Endothelial cell of umbilical vein (primary cell): ENCODE results near the gene SELENBP1. TPM values are rescaled to one million over a fixed set of nuclear protein-coding genes. Genes with fewer than 3 reads are reported as not detected.

Source experiments
- BruUV-seq: library from RNA; stranded (reverse); fragments of 400-500 nt; replicated peaks from 2 replicates; lab custom pipeline; 2021; lab: Mats Ljungman, UMichigan
- CTCF ChIA-PET: fragments of 300-600, 350-600 bp; sonication (Branson Sonifier 250); formaldehyde crosslinking; loops from one replicate; lab custom pipeline; 2021; ENCODE audit warnings: antibody characterized with exemption, inconsistent platforms; lab: Charles Lee
- POLR2A ChIA-PET: fragments of 300-600, 350-600 bp; sonication (Branson Sonifier 250); formaldehyde crosslinking; loops from one replicate; lab custom pipeline; 2021; ENCODE audit warnings: antibody characterized with exemption, inconsistent platforms; lab: Charles Lee
- DNase-seq: peaks from one replicate; pipeline ENCODE4 v3.0.0-alpha.2; 2011; ENCODE audit warnings: low read depth, low spot score
- FAIRE-seq: peaks from 2 replicates; lab custom pipeline; 2011; peaks lifted over from hg19 to GRCh38; lab: Jason Lieb, UNC
- H2AFZ ChIP-seq: 2 replicates; pipeline ENCODE4 v1.6.0; 2012; ENCODE audit warnings: low read depth, low read length, control low read depth, inconsistent platforms
- H3K27ac ChIP-seq: 2 replicates; pipeline ENCODE4 v1.5.1; 2011; ENCODE audit warnings: low read depth, mild to moderate bottlenecking, control low read depth, low read length, moderate library complexity; ENCODE audit not compliant: insufficient read depth
- H3K27me3 ChIP-seq, 2 experiments: 2 replicates each; pipeline versions ENCODE4 v1.6.0 to v1.6.1; 2011; ENCODE audit warnings: low read length in 2 of 2, mixed read lengths in 1 of 2; ENCODE audit not compliant: control insufficient read depth in 2 of 2, insufficient read depth in 2 of 2
- H3K36me3 ChIP-seq, 2 experiments: 2 replicates in 1 of 2; 3 replicates in 1 of 2; pipeline ENCODE4 v1.5.1; 2011; ENCODE audit warnings: low read length in 2 of 2, mild to moderate bottlenecking in 1 of 2, moderate library complexity in 1 of 2; ENCODE audit not compliant: control insufficient read depth in 2 of 2, insufficient read depth in 2 of 2; ENCODE audit errors: extremely low read depth in 1 of 2
- H3K4me1 ChIP-seq: 3 replicates; pipeline ENCODE4 v1.5.1; 2011; ENCODE audit warnings: mild to moderate bottlenecking, low read length; ENCODE audit not compliant: control insufficient read depth, insufficient read depth; ENCODE audit errors: extremely low read depth
- H3K4me2 ChIP-seq: 2 replicates; pipeline ENCODE4 v1.6.1; 2011; ENCODE audit warnings: low read length, control low read depth, mixed read lengths; ENCODE audit not compliant: insufficient read depth
- H3K4me3 ChIP-seq, 3 experiments: fragments of 200-600 bp in 1 of 3; sonication (generic), shearing (Covaris generic) in 1 of 3; replicated peaks in 1 of 3; 2 replicates each; pipeline ENCODE4 v1.5.1; 2011 to 2016; ENCODE audit warnings: control low read depth in 3 of 3, low read length in 3 of 3, mild to moderate bottlenecking in 2 of 3, inconsistent platforms in 1 of 3, low read depth in 1 of 3, moderate library complexity in 1 of 3; ENCODE audit not compliant: insufficient read depth in 1 of 3
- H3K79me2 ChIP-seq: 2 replicates; pipeline ENCODE4 v1.6.0; 2012; ENCODE audit warnings: low read length, inconsistent platforms; ENCODE audit not compliant: control insufficient read depth, insufficient read depth
- H3K9ac ChIP-seq: replicated peaks from 2 replicates; pipeline ENCODE3; 2011; ENCODE audit warnings: low read length, control low read depth; ENCODE audit not compliant: insufficient read depth; ENCODE audit errors: extremely low read depth
- H3K9me1 ChIP-seq: replicated peaks from 3 replicates; pipeline ENCODE4 v1.6.0; 2011; ENCODE audit warnings: mild to moderate bottlenecking, low read length; ENCODE audit not compliant: control insufficient read depth, insufficient read depth; ENCODE audit errors: extremely low read depth
- H3K9me3 ChIP-seq: replicated peaks from 2 replicates; pipeline ENCODE4 v1.5.1; 2012; ENCODE audit warnings: low read length, inconsistent platforms; ENCODE audit not compliant: control insufficient read depth, insufficient read depth
- H4K20me1 ChIP-seq: replicated peaks from 2 replicates; pipeline ENCODE3; 2011; ENCODE audit warnings: mild to moderate bottlenecking, low read length; ENCODE audit not compliant: control insufficient read depth, insufficient read depth; ENCODE audit errors: extremely low read depth
- CTCF ChIP-seq, 2 donors: IDR thresholded peaks; 1 replicate in 1 of 2; 2 replicates in 1 of 2; pipeline ENCODE4 v1.5.1; 2011; ENCODE audit warnings: low read length in 2 of 2, mild to moderate bottlenecking in 2 of 2, moderate library complexity in 2 of 2, control low read depth in 1 of 2, inconsistent platforms in 1 of 2, low read depth in 1 of 2; ENCODE audit not compliant: insufficient read depth in 1 of 2; ENCODE audit errors: extremely low read depth in 1 of 2
- EZH2 ChIP-seq: IDR thresholded peaks from 2 replicates; pipeline ENCODE4 v1.6.1; 2012; ENCODE audit warnings: borderline replicate concordance, low read depth, mild to moderate bottlenecking, moderate library complexity, low read length, inconsistent platforms; ENCODE audit not compliant: severe bottlenecking
- FOS ChIP-seq: IDR thresholded peaks from 2 replicates; pipeline ENCODE4 v1.6.1; 2011; ENCODE audit warnings: mild to moderate bottlenecking, low read length, moderate library complexity, borderline replicate concordance; ENCODE audit not compliant: insufficient read depth
- JUN ChIP-seq: IDR thresholded peaks from 2 replicates; pipeline ENCODE4 v1.6.1; 2011; ENCODE audit warnings: borderline replicate concordance, low read depth; ENCODE audit not compliant: insufficient read length, insufficient read depth
- MYC ChIP-seq: IDR thresholded peaks from one replicate; pipeline ENCODE4 v1.6.1; 2011; ENCODE audit warnings: mild to moderate bottlenecking, low read depth, low read length
- POLR2A ChIP-seq: IDR thresholded peaks from 2 replicates; pipeline ENCODE4 v1.6.1; 2012; ENCODE audit warnings: low read depth, mild to moderate bottlenecking, control low read depth, low read length
- POLR2AphosphoS5 ChIP-seq: IDR thresholded peaks from 2 replicates; pipeline ENCODE4 v1.6.1; 2012; ENCODE audit warnings: low read depth, mild to moderate bottlenecking, control low read depth, low read length, moderate library complexity; ENCODE audit not compliant: insufficient read depth
- dilution Hi-C: fragments of 300-500 bp; cut with MboI; formaldehyde crosslinking; loops from one replicate; pipeline ENCODE4 v1.15.0; 2019; ENCODE audit warnings: low sequenced_read_pairs; ENCODE audit not compliant: extremely low pct_ligation_motif_present
- intact Hi-C: fragments of 100-400 bp; cut with micrococcal nuclease; formaldehyde crosslinking; loops from one replicate; pipeline ENCODE4 v1.10.0; 2022
- polyA plus RNA-seq, 4 experiments: library from polyadenylated mRNA; depleted of rRNA in 3 of 4; stranded (reverse) in 3 of 4; unstranded in 1 of 4; fragments of >200 nt; gene quantifications; 2 replicates each; pipeline versions ENCODE4 v1.2.1 to v1.2.3, GENCODE V29; 2011 to 2012; ENCODE audit warnings: missing spikeins in 1 of 4
- total RNA-seq: library from RNA; stranded (reverse); gene quantifications from 2 replicates; pipeline ENCODE4 v1.2.3, GENCODE V29; 2021
- TF ChIP-seq, protein P1 (sequence below): IDR thresholded peaks from 2 replicates; pipeline ENCODE4 v1.6.1; 2011; ENCODE audit not compliant: insufficient read depth, insufficient read length

The SELENBP1 gene
- total and polyA plus RNA-seq, 2 donors (not counting 3 experiments of a cell fraction or from before 2014, with no cell fraction given) = 18.0 to 40.6 TPM

- BruUV-seq = no TSS peak
- no peak for TF ChIP-seq MYC
- no peak for TF ChIP-seq CTCF (IDR thresholded peaks at IDR 0.05; ENCODE audit: extremely low read depth in 1 of 2, insufficient read depth in 1 of 2, low read depth in 1 of 2, low read length in 2 of 2)
- TF ChIP-seq FOS = no peak
- no peak for TF ChIP-seq POLR2AphosphoS5
- no peak for TF ChIP-seq EZH2
- TF ChIP-seq, protein P1, sequence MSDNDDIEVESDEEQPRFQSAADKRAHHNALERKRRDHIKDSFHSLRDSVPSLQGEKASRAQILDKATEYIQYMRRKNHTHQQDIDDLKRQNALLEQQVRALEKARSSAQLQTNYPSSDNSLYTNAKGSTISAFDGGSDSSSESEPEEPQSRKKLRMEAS = no peak
- no peak for TF ChIP-seq JUN
- no peak for TF ChIP-seq POLR2A
- FAIRE-seq = no peak
- Histone ChIP-seq H3K79me2 (no peaks in the 10 kb centered on the region), H3K4me3 (no peak overlapping the region), H3K36me3 (peaks cover 36% of the 10 kb centered on the region in 2 experiments), H3K9me3 (no peaks in the 10 kb centered on the region), H3K9ac (no peak overlapping the region), H3K4me1 (no peaks in the 10 kb centered on the region), H3K27ac (no peak overlapping the region), H3K9me1 (no peaks in the 10 kb centered on the region), H3K4me2 (no peak overlapping the region), H2AFZ (no peak overlapping the region), H3K27me3 (no peaks in the 10 kb centered on the region), H4K20me1 (no peaks in the 10 kb centered on the region)
- POLR2A ChIA-PET = no interaction called here
- dilution Hi-C loops (no loop called here), intact Hi-C loops (no loop called here)
- DNase-seq = no peak
- CTCF ChIA-PET = no interaction called here
These were observed 36.4 kb upstream of the SELENBP1 start for GRCh38 chr1:151408891-151409290.
